HS-5 (cell line): Measurements from ENCODE around the gene NOSTRIN.
A peak's percentile ranks its signal among the peaks of the same experiment; 100 is the strongest.
"Not testable (repeated sequence)": the region's sequence is repeated elsewhere in the genome, so short reads cannot be mapped to it uniquely, and the experiment has no call there.

Source experiments
- DNase-seq: peaks from one replicate; pipeline ENCODE4 v3.0.0-alpha.2; 2012; ENCODE audit warnings: low read depth

Gene NOSTRIN

DNA sequence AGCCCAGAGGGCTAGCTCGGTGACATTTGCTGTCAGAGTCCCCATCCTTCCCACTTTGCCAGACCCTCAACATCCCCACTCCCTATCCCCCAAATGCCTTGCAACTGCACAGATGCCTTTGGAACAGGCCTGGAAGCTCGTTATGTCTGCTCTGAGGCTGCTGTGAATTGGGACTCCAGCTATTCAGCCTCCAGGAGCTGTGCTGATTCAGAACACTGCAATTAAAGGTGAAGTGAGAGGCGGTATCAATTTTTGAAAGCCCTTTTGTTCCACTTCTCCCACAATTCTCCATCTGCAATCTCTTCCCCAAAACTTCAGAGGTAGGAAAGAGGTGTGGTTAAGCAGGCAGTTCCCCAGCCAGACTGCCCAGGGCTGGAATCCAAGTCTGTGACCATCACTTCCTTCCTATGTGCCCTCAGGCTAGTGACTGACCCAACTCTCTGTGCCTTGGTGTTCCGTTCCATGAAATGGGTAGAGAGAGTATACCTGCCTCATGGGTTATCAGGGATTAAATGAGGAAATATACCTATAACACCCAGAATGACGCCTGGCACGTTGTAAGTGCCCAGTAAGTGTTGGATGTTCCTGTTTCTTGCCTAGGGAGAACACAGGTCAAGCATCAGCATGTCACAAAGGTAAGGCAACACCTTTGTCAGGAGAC lies 17.5 kb downstream of the NOSTRIN start:
- no peak for DNase-seq

DNA sequence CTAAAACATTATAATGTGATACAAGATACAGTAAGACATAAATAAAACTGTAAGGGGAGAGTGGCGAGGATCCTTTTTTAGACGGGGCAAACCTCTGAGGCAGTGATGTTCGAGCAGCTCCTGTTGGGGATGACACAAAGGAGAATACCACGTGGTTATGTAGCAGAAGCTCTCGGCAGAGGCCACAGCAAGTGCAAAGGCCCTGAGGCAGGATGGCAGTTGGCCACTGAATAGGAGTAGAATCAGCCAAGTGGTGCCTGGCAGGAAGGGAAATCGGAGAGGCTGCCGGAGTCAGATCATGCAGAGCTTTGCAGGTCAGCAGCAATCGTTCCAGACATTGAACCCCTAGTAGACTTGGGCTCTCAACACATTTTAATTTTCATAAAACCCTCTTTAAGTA lies 19.1 kb downstream of the NOSTRIN start:
- DNase-seq, result no peak

DNA sequence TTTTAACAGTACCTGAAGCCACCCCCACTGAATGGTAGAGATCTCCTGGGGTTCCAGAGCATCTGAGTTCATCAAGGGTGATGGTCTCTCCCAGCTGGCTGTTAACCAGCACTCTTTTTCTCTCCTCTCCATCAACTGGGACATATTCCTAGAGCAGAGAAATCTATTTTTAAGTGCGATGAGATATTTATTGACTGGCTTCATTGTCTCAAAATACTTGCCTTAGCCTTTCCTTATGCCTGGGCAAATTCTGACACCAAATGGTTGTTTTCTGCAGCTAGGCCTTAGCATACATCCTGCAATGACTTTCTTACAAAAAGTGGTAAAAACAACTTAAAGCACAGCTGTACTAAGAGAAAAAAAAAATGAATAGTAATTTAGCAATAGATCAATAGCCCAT lies 19.6 kb downstream of the NOSTRIN start:
- no peak for DNase-seq

DNA sequence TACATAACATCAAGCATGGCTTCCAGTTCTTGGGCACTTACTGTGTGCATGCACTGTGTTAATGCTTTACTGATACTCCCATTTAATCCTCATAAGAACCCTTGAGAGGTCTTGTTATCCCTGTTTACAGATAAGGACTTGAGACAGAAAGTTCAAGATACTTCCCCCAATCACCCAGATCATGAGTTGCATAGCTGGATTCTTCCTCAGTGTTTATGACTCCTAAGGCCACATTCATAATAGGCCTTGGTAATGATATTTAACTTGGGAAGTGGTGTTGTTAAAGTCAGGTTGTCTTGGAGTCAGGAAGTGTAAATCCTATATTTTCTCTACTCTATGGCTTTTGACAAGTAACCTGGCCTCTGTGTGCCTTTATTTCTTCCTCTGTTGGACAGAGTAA lies 22.7 kb downstream of the NOSTRIN start:
- no peak for DNase-seq

DNA sequence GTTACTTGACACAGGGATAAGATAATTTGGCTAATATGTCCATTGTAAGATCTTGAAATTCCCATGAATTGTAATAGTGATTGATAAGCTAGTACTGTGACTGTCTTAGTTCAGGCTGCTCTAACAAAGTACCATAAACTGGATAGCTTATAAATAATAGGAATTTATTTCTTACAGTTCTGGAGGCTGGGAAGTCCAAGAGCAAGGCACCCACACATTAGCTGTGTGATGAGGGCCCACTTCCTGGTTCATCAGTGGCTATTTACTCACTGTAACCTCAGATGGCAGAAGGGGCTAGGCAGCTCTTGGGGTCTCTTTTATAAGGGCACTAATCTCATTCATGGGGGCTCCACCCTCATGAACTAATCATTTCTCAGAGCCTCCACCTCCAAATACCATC lies 28.5 kb downstream of the NOSTRIN start:
- DNase-seq, result no peak

DNA sequence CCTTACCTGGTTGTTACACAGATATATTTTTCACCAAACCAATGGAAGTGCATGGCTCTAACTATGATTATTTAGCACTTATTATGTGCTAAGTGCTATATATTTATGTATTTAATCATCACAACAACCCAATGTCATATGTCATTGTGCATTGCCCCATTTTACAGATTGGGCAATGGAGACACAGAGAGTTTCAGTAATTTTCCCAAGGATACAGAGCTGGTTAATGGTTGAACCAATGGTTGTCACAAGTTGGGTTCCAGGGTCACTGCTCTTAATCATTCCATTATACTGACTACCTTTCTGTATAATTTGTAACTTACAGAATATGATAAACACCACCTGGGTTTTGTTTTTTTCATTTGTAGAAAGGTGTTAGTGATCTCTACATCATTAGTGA lies 29.2 kb downstream of the NOSTRIN start:
- DNase-seq, result no peak

DNA sequence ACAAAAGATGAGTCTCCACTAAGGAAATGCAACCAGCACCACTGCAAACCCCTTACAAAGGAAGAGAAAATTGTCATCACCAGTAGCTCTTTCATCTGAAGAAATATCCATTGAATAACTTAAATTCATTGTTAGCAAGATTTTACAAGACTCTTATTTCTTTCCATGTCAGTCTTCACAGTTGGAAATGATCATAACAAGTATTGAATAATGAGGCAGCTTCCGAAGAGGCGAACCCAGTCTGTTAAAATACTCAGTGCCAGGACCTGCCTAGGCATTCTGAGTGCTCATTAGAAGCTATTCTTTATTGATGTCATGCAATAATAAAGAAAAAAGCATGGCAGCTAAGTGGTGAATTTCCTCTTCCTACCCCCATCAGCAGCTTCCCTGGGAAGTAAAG lies 33.5 kb downstream of the NOSTRIN start:
- no peak for DNase-seq

DNA sequence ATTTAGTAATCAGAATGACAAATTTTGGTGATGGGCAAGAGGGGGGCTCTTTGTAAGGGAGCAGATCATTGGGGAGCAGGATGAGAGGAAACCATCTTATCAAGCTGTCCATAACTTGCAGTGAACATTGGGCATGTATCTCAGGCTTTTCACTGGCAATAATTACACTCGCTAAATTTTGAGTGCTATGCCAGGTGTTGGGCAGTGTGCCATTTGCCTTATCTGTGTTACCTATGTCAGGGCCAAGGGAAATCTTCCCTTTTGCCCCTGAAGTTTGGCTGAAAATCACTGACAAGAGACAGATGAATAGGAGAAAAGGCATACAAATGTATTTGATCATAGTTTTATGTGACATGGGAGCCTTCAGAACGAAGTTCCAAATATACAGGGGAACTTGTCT lies 39.0 kb downstream of the NOSTRIN start:
- no peak for DNase-seq

DNA sequence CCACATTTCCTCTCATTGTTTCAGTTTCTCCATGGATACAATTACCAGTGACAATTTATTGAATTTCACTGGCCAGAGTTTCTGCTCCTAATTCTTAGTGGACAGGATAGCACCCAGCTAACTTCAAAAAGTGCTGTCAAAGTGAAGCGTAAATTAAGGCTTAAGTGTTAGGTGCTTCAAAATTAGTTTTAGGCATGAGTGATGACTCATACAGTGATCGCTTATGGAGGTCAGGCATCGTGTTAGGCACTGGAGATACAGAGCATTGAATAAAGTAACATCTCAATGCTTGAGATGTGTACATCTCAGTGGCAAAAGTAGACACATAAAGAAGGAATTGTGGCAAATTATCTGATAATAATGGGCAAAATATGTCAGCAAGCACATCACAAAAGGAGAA lies 40.8 kb downstream of the NOSTRIN start:
- DNase-seq, result no peak

DNA sequence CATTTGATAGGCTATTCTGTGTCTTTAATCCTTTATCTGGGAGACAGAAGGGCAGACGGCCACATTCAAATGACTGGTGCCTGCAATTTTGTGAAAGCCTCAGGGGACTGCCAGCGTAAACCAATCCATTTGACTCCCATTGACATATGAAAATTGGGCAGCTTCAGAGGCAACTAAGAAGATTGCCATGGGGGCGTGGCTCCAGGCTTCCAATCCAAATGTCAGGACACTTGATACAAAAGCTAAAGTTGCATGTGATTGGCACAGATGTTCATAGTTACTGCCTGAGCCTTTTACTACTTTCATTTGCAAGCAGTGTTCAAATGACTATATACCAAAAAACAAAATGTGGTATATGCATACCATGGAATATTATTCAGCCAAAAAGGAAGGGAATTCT lies 45.8 kb downstream of the NOSTRIN start:
- DNase-seq, result no peak

DNA sequence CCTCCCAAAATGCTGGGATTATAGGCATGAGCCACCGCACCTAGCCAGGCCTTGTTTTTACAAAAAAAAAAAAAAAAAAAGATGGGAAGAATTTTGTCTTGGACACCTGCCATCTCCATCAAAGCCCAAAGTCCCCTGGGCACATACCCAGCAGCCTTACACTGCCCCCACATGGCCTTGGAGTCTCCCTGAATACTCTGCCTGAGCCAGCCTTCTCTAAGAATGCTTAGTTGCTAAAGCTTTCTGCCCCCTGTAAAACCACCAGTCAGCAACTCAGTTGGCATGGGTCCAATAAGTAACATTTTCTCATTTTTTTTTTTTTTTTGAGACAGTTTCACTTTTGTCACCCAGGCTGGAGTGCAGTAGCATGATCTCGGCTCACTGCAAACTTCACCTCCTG lies 47.2 kb downstream of the NOSTRIN start:
- DNase-seq, result no peak

DNA sequence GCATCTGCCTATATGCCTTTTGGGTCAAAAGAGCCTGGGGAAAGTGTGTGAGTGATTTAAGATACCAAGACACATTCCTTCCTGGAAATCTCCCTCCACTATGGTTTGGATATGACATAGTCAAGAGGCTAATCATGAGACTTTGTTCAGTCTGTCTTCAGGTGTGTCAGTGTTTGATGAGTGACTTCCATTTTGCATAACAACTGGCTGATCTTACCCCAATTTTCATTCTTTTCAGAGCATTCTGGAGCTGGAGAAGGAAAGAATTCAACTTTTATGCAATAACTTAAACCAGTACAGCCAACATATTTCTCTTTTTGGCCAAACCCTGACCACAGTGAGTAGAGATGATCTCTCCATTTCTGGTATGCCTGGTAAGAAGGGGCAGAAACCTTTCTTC lies 48.4 kb downstream of the NOSTRIN start:
- DNase-seq, result no peak

DNA sequence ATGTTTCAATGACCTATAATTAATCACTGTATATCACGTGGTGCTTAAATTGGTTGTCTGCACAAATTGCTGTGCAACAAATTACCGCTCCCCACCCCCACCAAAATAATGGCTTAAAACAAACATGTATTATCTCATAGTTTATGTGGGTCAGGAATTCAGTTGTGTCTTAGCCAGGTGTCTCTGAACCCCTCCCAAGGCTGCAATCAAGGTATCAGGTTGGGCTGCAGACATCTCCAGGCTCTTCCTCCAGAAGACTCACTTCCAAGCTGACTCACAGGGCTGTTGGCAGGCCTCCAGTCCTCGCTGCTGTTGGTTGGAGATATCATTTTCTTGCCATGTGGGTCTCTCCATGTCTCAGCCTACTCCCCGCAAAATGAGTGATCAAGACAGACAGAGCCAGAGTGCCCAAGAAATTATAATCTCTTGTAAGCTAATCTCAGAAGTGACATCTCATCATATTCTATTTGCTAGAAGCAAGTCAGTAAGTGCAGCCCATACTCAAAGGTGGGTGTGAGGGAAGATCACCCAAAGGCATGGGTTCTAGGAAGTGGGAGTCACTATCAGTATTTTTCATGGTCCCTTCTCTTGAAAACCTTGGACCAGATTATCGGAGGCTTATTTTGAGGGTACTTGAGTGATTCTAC lies 49.4 kb downstream of the NOSTRIN start:
- peak; percentile 45 for DNase-seq

DNA sequence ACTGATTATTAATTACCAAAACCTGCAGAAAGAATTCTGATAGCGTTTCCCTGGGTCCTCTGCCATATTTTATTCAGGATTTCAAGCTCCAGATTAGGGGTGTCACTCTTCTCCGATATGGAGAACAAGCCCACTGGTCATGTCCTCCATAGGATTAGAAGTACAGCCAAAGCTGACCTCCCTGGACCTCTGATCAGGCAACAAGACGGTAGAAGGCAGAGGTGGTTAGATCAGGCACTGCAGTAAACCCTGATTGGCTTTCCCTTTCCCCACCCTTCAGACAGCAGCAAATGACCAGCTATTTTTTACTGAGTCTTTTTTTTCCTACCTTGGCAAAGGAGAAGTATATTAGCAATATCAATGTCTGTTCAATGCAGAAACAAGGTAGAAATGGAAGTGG lies 50.0 kb downstream of the NOSTRIN start:
- DNase-seq, result no peak

DNA sequence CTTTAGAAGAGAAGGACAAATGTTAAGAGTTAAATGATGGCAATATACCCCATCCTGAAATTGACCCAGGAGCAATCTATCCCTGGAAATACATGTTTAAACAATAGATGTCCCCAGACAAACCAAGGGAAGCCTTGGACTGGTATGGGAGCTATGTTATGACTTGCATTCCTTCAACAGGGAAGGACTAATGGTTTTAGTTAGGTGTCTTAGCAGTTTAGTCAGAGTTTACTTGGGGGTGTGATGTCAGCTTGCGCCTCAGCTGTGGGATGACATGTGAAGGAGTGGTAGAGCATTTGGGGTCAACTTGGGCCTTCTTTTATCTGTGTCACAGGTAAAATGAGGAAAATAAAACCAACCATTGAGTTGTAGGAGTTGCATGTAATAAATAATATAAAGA lies 51.0 kb downstream of the NOSTRIN start:
- DNase-seq, result no peak

DNA sequence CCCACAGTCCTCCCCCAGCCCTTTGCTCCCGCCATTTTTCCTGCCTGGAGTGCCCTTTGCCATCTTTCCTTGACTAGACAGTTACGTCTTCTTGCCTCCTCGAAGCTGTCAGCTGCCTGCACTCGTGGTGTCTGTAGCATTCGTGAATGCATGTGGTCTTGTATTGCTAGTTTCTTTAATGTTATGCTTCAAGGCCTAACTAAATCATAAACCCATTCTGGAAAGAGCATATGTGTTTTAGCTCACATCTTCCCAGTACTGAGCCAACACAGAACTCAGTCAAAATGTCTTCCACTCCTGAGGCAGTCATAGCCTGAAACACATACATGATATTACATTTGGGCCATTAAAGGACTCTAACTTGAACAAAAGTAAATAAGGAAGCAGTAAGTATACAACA lies 52.2 kb downstream of the NOSTRIN start:
- DNase-seq, result no peak

DNA sequence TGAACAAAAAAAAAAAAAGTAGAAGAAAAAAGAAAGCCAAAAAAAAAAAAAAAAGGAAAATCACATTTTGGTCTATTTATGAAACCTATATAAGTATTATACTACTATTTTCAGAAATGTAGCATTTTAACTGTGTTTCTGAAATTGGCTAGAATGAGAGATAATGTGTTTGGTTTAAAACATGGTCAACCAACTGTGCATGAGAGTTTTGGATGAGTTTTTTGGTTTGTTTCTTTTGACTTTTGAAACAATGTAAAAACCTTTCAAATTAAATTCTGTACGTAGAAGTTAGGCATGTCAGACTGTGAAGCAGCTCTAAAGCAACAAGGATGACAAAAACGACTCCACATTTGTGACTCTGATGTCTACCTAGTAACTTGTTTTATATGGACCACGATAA lies 53.2 kb downstream of the NOSTRIN start:
- DNase-seq, result no peak

DNA sequence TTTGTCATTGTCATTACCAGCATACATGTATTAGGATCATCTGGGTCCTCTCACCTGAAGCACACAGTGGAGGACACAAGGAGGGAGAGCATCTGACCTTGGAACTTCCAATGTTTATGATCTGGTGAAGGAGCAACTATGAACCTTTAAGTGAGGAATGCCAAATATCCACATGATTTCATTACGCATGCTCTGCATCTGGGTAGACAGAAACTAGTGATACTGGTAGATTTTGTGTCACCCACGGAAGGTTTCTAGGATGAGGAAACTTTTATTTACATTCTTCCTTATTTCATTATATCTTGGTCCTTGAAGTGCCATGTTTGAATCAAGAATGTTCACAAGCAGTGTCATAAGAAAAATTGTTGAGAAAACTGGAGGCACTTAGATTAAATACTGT lies 55.7 kb downstream of the NOSTRIN start:
- no peak for DNase-seq

DNA sequence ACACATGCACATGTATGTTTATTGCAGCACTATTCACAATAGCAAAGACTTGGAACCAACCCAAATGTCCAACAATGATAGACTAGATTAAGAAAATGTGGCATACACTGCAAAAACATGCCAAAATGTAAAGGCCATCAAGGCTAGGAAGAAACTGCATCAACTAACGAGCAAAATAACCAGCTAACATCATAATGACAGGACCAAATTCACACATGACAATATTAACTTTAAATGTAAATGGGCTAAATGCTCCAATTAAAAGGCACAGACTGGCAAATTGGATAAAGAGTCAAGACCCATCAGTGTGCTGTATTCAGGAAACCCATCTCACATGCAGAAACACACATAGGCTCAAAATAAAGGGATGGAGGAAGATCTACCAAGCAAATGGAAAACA lies 64.7 kb downstream of the NOSTRIN start:
- not testable (repeated sequence) for DNase-seq

DNA sequence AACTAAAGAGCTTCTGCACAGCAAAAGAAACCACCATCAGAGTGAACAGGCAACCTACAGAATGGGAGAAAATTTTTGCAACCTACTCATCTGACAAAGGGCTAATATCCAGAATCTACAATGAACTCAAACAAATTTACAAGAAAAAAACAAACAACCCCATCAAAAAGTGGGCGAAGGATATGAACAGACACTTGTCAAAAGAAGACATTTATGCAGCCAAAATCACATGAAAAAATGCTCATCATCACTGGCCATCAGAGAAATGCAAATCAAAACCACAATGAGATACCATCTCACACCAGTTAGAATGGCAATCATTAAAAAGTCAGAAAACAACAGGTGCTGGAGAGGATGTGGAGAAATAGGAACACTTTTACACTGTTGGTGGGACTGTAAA lies 67.9 kb downstream of the NOSTRIN start:
- DNase-seq, result not testable (repeated sequence)

DNA sequence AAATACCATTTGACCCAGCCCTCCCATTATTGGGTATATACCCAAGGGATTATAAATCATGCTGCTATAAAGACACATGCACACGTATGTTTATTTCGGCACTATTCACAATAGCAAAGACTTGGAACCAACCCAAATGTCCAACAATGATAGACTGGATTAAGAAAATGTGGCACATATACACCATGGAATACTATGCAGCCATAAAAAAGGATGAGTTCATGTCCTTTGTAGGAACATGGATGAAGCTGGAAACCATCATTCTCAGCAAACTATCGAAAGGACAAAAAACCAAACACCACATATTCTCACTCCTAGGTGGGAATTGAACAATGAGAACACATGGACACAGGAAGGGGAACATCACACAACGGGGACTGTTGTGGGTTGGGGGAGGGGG lies 68.4 kb downstream of the NOSTRIN start:
- not testable (repeated sequence) for DNase-seq

DNA sequence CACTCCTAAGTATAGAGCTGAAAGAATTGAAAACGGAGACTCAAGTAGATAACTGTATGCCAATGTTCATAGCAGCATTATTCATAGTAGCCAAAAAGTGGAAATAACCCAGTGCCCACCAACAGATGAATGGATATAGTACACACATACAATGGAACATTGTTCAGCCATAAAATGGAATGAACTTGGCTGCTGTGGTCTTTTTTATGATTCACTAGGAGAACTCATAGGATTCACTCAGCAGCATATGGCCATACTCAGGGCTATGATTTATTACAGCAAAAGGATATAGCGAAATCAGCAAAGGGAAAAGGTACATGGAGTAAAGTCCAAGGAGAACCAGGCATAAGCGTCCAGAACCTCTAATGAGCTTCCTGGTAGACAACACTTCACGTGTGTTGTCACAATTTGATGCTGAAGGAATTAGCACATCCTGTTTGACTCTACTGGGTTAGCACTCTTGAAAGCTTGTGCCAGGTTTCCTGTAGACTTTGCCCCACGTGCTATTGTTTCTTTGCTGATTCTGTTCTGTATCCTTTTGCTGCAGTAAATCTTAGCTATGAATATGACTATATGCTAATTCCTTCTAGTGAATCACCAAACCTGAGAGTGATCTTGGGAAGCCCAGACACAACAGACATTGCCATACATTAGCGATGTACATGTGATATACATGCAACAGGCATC lies 72.1 kb downstream of the NOSTRIN start:
- DNase-seq, result no peak

DNA sequence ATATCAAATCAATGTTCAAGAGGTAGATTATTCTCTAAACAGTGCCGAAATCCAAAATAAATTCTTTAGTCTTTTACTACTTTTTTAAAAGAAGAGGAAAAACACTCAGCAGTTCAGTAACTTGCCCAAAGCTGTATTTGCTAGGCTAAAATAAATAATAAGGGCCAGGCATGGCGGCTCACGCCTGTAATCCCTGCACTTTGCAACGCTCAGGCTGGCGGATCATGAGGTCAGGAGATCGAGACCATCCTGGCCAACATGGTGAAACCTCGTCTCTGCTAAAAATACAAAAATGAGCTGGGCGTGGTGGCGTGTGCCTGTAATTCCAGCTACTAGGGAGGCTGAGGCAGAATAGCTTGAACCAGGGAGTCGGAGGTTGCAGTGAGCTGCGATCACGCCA lies 79.7 kb downstream of the NOSTRIN start:
- not testable (repeated sequence) for DNase-seq

DNA sequence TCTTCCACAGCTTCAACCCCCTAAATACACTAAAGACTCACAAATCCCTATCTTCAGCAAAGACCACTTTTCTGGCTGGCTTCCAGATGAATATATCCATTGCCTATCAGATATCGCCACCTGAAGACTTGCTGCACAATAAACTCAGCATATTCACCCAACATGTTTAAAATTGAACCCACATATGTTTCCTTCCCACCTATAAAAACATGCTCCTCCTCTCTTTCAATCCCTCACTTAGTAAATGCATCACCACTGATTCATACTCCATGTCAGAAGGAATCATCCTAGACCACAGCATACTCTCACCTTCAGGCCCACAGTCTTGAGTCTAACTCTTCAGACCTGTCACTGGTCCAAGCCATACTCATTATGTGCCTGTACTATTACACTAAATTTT lies 82.5 kb downstream of the NOSTRIN start:
- peak; percentile 63 for DNase-seq
